HG02678 (cell line): Measurements from ENCODE around the gene RNF114.
"Not testable (repeated sequence)": the region's sequence is repeated elsewhere in the genome, so short reads cannot be mapped to it uniquely, and the experiment has no call there.

Experiments
- ATAC-seq: cut with Tn5 transposase; IDR thresholded peaks from one replicate; pipeline ENCODE4 v1.9.1; 2021; ENCODE audit warnings: mild to moderate bottlenecking, moderate library complexity; ENCODE audit not compliant: unreplicated experiment

Gene RNF114

GRCh38 chr20:49936153-49937026 lies at the start of gene RNF114:
Gene RNF114, plus strand, starts transcription at chr20:49936397. Its CDS starts 16 bp downstream, at chr20:49936413.
- ATAC-seq, result peak; percentile 82

GRCh38 chr20:49886571-49887213 lies 49.5 kb upstream of the RNF114 start:
- ATAC-seq, result no peak

- ATAC-seq, result no peak
Observed at GRCh38 chr20:49887251-49888211, 48.7 kb upstream of the RNF114 start.

GRCh38 chr20:49888212-49889000 lies 47.8 kb upstream of the RNF114 start:
- no peak for ATAC-seq

- ATAC-seq, result no peak
Observed at GRCh38 chr20:49889001-49889934, 46.9 kb upstream of the RNF114 start.

GRCh38 chr20:49889935-49890333 lies 46.3 kb upstream of the RNF114 start:
- no peak for ATAC-seq

- ATAC-seq, result no peak
Observed at GRCh38 chr20:49890471-49891361, 45.5 kb upstream of the RNF114 start.

GRCh38 chr20:49891476-49892110 lies 44.6 kb upstream of the RNF114 start:
- ATAC-seq, result no peak

- ATAC-seq, result no peak
Observed at GRCh38 chr20:49892260-49892659, 43.9 kb upstream of the RNF114 start.

- no peak for ATAC-seq
Observed at GRCh38 chr20:49892817-49893216, 43.4 kb upstream of the RNF114 start.

- ATAC-seq, result no peak
Observed at GRCh38 chr20:49893242-49894072, 42.7 kb upstream of the RNF114 start.

- ATAC-seq, result no peak
Observed at GRCh38 chr20:49894073-49894470, 42.1 kb upstream of the RNF114 start.

GRCh38 chr20:49895474-49896093 lies 40.6 kb upstream of the RNF114 start:
- not testable (repeated sequence) for ATAC-seq

- no peak for ATAC-seq
Observed at GRCh38 chr20:49896204-49896603, 40.0 kb upstream of the RNF114 start.

GRCh38 chr20:49899541-49900383 lies 36.4 kb upstream of the RNF114 start:
- ATAC-seq, result no peak
